Measurements from ENCODE around the gene CAMKMT.

CAMKMT gene

GRCh38 chr2:44480068-44480467 lies 118.3 kb downstream of the CAMKMT start:
- no peak overlapping the region for H3K27ac ChIP-seq
- in situ Hi-C loops (cut with HindIII; ENCODE audit: low pct_ligation_motif_present, low sequenced_read_pairs), result no loop called here
- H3K27me3 ChIP-seq (replicated peaks), result no peaks in the 10 kb centered on the region
- H3K4me3 ChIP-seq (ENCODE audit: low read depth, low read length), result no peak overlapping the region
- DNase-seq, result no peak
- no peaks in the 10 kb centered on the region for H3K36me3 ChIP-seq (replicated peaks)
- TF ChIP-seq, protein P1, sequence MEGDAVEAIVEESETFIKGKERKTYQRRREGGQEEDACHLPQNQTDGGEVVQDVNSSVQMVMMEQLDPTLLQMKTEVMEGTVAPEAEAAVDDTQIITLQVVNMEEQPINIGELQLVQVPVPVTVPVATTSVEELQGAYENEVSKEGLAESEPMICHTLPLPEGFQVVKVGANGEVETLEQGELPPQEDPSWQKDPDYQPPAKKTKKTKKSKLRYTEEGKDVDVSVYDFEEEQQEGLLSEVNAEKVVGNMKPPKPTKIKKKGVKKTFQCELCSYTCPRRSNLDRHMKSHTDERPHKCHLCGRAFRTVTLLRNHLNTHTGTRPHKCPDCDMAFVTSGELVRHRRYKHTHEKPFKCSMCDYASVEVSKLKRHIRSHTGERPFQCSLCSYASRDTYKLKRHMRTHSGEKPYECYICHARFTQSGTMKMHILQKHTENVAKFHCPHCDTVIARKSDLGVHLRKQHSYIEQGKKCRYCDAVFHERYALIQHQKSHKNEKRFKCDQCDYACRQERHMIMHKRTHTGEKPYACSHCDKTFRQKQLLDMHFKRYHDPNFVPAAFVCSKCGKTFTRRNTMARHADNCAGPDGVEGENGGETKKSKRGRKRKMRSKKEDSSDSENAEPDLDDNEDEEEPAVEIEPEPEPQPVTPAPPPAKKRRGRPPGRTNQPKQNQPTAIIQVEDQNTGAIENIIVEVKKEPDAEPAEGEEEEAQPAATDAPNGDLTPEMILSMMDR (IDR thresholded peaks at IDR 0.05; ENCODE audit: low read depth, low read length, missing control alignments), result no peak

DNA sequence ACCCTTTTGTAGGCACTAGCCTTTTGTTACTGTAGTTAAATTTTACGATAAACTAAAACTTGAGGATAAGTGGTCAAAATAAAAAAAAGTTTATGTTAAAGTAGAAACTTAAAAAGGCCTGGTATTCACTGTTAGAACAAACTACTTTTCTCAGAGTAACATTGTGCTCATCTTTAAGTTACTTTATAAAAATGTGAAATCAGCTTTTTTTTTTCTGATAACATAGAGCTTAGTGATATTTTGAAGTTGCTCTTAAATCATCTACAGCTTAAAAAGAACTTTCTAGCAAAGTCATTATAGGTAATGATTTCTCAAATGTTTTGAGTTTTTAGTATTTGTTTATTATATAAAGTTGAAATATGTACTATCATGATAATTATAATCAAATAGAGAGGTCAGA lies 125.3 kb downstream of the CAMKMT start:
- in situ Hi-C loops (cut with HindIII; ENCODE audit: low pct_ligation_motif_present, low sequenced_read_pairs), result no loop called here
- no peaks in the 10 kb centered on the region for H3K27me3 ChIP-seq (replicated peaks)
- TF ChIP-seq, protein P1 (IDR thresholded peaks at IDR 0.05; ENCODE audit: low read depth, low read length, missing control alignments), result no peak
- DNase-seq, result no peak
- H3K27ac ChIP-seq, result no peak overlapping the region
- H3K4me3 ChIP-seq (ENCODE audit: low read depth, low read length), result no peak overlapping the region
- H3K36me3 ChIP-seq (replicated peaks), result no peaks in the 10 kb centered on the region

DNA sequence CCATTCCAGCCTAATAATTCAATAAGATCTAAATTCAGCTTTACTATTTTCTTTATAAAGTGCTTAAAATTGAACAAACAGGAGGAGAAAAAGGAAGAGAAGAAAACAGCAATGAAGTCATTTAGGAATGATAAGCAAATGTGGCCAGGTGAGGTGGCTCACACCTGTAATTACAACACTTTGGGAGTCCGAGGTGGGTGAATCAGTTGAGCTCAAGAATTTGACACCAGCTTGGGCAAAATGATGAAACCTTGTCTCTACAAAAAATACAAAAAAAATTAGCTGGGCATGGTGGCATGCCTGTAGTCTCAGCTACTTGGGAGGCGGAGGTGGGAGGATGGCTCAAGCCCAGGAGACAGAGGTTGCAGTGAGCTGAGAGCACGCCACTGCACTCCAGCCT lies 129.0 kb downstream of the CAMKMT start:
- in situ Hi-C loops (cut with HindIII; ENCODE audit: low pct_ligation_motif_present, low sequenced_read_pairs), result no loop called here
- no peaks in the 10 kb centered on the region for H3K27me3 ChIP-seq (replicated peaks)
- H3K27ac ChIP-seq, result no peak overlapping the region
- H3K36me3 ChIP-seq (replicated peaks), result no peaks in the 10 kb centered on the region
- no peak overlapping the region for H3K4me3 ChIP-seq (ENCODE audit: low read depth, low read length)
- no peak for DNase-seq
- TF ChIP-seq, protein P1 (IDR thresholded peaks at IDR 0.05; ENCODE audit: low read depth, low read length, missing control alignments), result no peak

DNA sequence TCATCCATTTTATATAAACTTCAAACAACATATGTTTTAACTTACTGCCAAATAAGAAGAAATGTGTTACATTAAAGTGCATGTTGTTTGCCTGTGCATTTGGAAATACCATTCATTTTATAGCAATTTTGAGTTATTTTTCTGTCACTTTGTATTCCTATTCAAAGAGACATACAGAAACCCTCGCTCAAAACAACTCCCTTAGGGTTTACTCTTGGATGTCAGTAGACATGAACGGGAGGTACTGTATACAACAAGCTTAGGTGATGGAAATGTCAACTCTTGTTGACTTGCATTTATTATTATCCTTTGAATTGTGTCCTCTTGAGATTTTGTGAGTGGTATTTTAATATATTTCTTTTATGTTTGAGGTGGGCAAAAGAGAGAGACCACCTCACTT lies 132.3 kb downstream of the CAMKMT start:
- TF ChIP-seq, protein P1 (IDR thresholded peaks at IDR 0.05; ENCODE audit: low read depth, low read length, missing control alignments), result no peak
- in situ Hi-C loops (cut with HindIII; ENCODE audit: low pct_ligation_motif_present, low sequenced_read_pairs), result no loop called here

GRCh38 chr2:44495035-44495434 lies 133.3 kb downstream of the CAMKMT start:
- H3K27me3 ChIP-seq (replicated peaks), result no peaks in the 10 kb centered on the region
- in situ Hi-C loops (cut with HindIII; ENCODE audit: low pct_ligation_motif_present, low sequenced_read_pairs), result no loop called here
- H3K36me3 ChIP-seq (replicated peaks), result no peaks in the 10 kb centered on the region
- DNase-seq, result no peak
- H3K4me3 ChIP-seq (ENCODE audit: low read depth, low read length), result no peak overlapping the region
- TF ChIP-seq, protein P1 (IDR thresholded peaks at IDR 0.05; ENCODE audit: low read depth, low read length, missing control alignments), result no peak
- H3K27ac ChIP-seq, result no peak overlapping the region

More for the DNA sequence above, 132.3 kb downstream of the CAMKMT start:
- Histone ChIP-seq H3K4me3 (ENCODE audit: low read depth, low read length) (no peak overlapping the region), H3K36me3 (replicated peaks) (no peaks in the 10 kb centered on the region), H3K27ac (no peak overlapping the region), H3K27me3 (replicated peaks) (no peaks in the 10 kb centered on the region)
- DNase-seq, result no peak

DNA sequence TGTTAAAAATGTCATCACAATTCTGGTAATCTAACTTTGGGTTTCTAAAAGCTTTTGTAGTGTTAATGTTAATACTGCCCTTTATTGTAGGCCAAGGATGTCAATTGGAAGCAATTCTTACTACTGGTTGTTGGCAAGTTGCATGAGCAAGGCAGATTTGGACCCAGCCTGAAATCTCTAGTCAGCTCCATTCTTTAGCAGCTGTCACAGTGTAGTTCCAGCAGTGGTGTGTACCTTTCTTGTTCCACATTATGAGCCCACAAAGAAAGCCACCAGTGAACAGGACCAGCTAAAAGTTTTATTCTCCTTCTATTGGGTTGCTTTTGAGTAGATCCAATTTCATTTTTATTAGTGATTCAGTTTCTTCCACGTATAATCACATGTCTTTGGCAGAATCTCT lies 133.8 kb downstream of the CAMKMT start:
- TF ChIP-seq, protein P1 (IDR thresholded peaks at IDR 0.05; ENCODE audit: low read depth, low read length, missing control alignments), result no peak
- in situ Hi-C loops (cut with HindIII; ENCODE audit: low pct_ligation_motif_present, low sequenced_read_pairs), result no loop called here
- Histone ChIP-seq H3K27me3 (replicated peaks) (no peaks in the 10 kb centered on the region), H3K4me3 (ENCODE audit: low read depth, low read length) (no peak overlapping the region), H3K27ac (no peak overlapping the region), H3K36me3 (replicated peaks) (no peaks in the 10 kb centered on the region)
- no peak for DNase-seq

Measured in brain microvascular endothelial cell (primary cell).